H7 (cell line): ENCODE measurements around the gene SDC3. TPM values are rescaled to one million over a fixed set of nuclear protein-coding genes. Genes with fewer than 3 reads are reported as not detected.

Experiments
- DNase-seq: peaks from one replicate; pipeline ENCODE4 v3.0.0; 2012
- H3K27me3 ChIP-seq: 2 replicates; pipeline ENCODE4 v1.6.0; 2011; ENCODE audit warnings: mild to moderate bottlenecking, low read length; ENCODE audit not compliant: control insufficient read depth, insufficient read depth
- H3K36me3 ChIP-seq: replicated peaks from 2 replicates; pipeline ENCODE4 v1.5.1; 2011; ENCODE audit warnings: low read length; ENCODE audit not compliant: control insufficient read depth, insufficient read depth
- H3K4me3 ChIP-seq: 2 replicates; pipeline ENCODE4 v1.5.1; 2011; ENCODE audit warnings: low read depth, mild to moderate bottlenecking, control low read depth, low read length, moderate library complexity; ENCODE audit not compliant: insufficient read depth
- total RNA-seq: library from RNA; depleted of rRNA; stranded (reverse); fragments of >200 nt; shearing (Covaris generic); gene quantifications from 2 replicates; pipeline ENCODE4 v1.2.3, GENCODE V29; 2014

Gene SDC3
- total RNA-seq, 1 experiment from 2014 or later = 38.0 TPM

DNA sequence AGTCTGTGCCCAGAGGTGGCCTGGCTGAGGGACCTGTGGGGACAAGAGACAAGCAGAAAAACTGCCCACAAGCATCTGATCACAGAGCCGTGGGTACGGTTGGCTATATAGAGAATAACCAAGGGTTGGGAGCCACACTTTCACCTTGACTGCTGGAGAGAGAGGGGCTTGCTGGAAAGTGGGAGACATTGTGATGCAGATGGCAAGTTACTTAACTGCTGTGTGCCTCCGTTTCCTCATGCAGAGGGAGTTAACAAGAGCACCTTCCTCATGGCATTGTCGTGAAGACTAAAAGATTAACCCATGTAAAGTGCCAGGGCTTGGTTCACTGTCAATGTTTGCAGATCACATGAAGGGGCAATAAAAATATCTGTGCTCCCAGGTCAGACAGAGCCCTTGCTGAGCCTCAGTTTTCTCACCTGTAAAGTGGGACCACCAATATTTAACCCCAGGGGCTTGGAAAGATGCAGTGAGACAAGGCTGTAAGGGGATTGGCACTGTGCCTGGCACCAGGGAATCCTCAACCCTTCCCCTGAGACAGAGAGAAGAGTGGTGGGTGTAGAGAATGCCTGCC lies 52.8 kb downstream of the SDC3 start:
- Histone ChIP-seq H3K36me3 (no peaks in the 10 kb centered on the region), H3K4me3 (no peak overlapping the region), H3K27me3 (peaks cover 1% of the 10 kb centered on the region; the same call in 1 of the 2 replicates)
- DNase-seq = peak; percentile 54

- peaks cover 1% of the 10 kb centered on the region; the same call in 1 of the 2 replicates for H3K27me3 ChIP-seq
- DNase-seq = peak; percentile 83
Measured at GRCh38 chr1:30853350-30853749, 55.2 kb downstream of the SDC3 start.

GRCh38 chr1:30852026-30852425 lies 56.5 kb downstream of the SDC3 start:
- Histone ChIP-seq H3K4me3 (no peak overlapping the region), H3K27me3 (peaks cover 1% of the 10 kb centered on the region; the same call in 1 of the 2 replicates)
- DNase-seq = no peak

More at GRCh38 chr1:30853350-30853749, 55.2 kb downstream of the SDC3 start:
- H3K36me3 ChIP-seq = no peaks in the 10 kb centered on the region
- no peak overlapping the region for H3K4me3 ChIP-seq

DNA sequence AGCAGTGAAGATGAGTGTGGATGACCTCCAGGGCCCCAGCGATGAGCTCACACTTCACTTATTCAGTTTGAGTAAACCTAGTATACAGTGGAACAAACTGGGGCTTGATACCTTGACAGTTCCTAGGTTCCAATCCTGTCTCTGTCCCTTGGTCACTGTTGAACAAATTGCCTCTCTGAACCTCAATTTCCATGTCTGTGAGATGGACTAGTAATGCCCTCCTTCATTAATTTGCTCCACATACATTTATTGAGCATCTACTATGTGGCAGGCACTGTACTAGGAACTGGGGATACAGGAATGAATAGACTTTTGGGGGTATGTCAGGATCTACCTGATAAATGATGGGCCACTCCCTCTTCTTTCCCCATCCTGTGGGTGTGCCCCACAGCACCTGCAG lies 57.3 kb downstream of the SDC3 start:
- no peak for DNase-seq
- Histone ChIP-seq H3K27me3 (peaks cover 1% of the 10 kb centered on the region; the same call in 1 of the 2 replicates), H3K36me3 (no peaks in the 10 kb centered on the region), H3K4me3 (no peak overlapping the region)

More at GRCh38 chr1:30852026-30852425, 56.5 kb downstream of the SDC3 start:
- no peaks in the 10 kb centered on the region for H3K36me3 ChIP-seq

DNA sequence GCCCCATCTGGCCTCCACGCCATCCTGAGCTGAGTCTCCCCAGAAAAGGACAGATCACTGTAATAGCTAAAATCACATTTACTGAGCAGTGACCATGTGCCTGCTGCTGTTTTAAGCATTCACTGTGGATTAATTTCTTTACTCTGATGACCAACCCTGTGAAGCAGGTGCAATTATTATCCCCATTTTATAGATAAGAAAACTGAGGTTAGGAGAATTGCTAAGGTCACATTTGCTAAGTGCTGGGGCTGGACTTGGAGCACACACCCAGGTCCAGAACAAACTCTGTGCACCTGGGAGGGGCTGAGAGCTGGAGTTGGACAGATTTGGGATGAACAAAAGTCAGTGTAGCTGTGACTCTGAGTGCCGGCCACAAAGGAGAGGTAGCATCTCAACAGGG lies 58.0 kb downstream of the SDC3 start:
- DNase-seq = no peak
- Histone ChIP-seq H3K36me3 (no peaks in the 10 kb centered on the region), H3K27me3 (peaks cover 1% of the 10 kb centered on the region; the same call in 1 of the 2 replicates), H3K4me3 (no peak overlapping the region)

GRCh38 chr1:30848130-30848529 lies 60.4 kb downstream of the SDC3 start:
- H3K36me3 ChIP-seq = no peaks in the 10 kb centered on the region
- no peaks in the 10 kb centered on the region for H3K27me3 ChIP-seq
- no peak overlapping the region for H3K4me3 ChIP-seq
- DNase-seq = no peak

- Histone ChIP-seq H3K27me3 (no peaks in the 10 kb centered on the region), H3K4me3 (no peak overlapping the region)
- DNase-seq = peak; percentile 86
Measured at GRCh38 chr1:30847358-30847972, 61.1 kb downstream of the SDC3 start.

GRCh38 chr1:30846587-30846986 lies 62.0 kb downstream of the SDC3 start:
- no peak for DNase-seq
- no peak overlapping the region for H3K4me3 ChIP-seq
- H3K27me3 ChIP-seq = no peaks in the 10 kb centered on the region
- H3K36me3 ChIP-seq = no peaks in the 10 kb centered on the region

More at GRCh38 chr1:30847358-30847972, 61.1 kb downstream of the SDC3 start:
- no peaks in the 10 kb centered on the region for H3K36me3 ChIP-seq

GRCh38 chr1:30845904-30846290 lies 62.7 kb downstream of the SDC3 start:
- peak; percentile 77 for DNase-seq
- no peaks in the 10 kb centered on the region for H3K36me3 ChIP-seq

GRCh38 chr1:30845237-30845903 lies 63.2 kb downstream of the SDC3 start:
- no peaks in the 10 kb centered on the region for H3K27me3 ChIP-seq
- no peak overlapping the region for H3K4me3 ChIP-seq
- no peak for DNase-seq
- H3K36me3 ChIP-seq = no peaks in the 10 kb centered on the region

More at GRCh38 chr1:30845904-30846290, 62.7 kb downstream of the SDC3 start:
- no peak overlapping the region for H3K4me3 ChIP-seq
- H3K27me3 ChIP-seq = no peaks in the 10 kb centered on the region

- no peaks in the 10 kb centered on the region for H3K27me3 ChIP-seq
- DNase-seq = peak; percentile 65
Measured at GRCh38 chr1:30844631-30845030, 63.9 kb downstream of the SDC3 start.

DNA sequence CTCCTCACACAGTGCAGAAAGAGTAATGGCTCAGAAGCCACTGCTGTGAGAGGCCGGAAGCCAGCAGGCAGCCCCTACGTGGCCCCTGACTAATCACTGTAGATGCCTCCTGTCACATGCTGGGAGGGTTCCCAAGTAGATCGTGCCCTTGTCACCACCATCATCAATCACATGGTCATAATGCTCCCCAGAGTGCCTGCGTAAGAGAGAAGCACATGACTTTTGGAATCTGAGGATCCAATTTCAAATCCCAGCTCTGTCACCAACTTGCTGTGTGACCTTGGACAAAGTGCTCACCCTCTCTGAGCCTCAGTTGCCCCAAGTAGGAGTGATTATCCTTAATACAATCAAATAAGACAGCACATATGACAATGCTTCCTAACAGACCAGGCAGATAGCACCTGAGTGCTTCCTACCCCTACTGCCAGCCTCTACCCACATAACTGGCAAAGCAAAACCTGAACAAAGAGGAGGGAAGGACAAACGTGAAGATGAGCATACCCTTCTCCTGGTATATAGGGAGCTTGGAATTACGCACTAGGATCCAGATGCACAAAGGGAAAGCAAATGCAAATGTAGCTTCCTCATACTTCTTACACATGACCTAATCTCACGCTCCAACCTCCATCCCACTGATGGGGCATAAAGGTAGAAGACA lies 65.7 kb downstream of the SDC3 start:
- Histone ChIP-seq H3K27me3 (no peaks in the 10 kb centered on the region), H3K4me3 (no peak overlapping the region), H3K36me3 (no peaks in the 10 kb centered on the region)
- DNase-seq = no peak

More at GRCh38 chr1:30844631-30845030, 63.9 kb downstream of the SDC3 start:
- Histone ChIP-seq H3K36me3 (no peaks in the 10 kb centered on the region), H3K4me3 (no peak overlapping the region)

DNA sequence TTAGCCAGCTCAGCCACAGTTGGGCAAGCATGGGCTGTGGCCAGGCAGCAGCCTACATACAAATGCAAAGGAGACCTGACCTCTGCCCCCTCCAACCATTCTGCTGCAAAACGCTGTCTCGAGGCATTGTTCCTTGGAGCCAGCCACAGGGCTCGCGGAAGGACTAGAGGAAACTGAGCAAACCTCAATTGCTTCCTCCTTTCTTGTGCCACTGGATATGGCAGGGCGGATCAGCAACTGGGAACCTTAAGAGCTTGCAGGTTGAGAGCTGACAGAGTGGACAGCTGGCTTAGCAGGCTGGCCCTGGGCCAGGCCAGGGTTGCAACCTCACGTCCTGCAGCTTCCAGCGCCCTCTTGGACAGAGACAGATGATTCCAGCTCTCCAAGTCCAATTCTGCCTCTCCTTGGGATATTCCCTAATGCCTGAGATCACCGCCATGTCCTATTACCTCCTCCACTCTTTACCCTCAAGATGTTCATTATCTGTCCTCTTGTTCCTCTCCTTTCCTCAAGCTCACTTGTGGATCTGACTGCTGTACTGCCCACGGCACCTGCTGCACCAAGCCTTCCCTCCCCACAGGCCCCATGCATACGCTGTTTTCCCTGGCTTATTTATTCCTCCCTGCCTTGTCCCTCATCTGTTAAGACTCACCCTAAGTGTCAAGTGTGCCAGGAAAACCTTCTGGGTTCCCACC lies 67.5 kb downstream of the SDC3 start:
- no peaks in the 10 kb centered on the region for H3K36me3 ChIP-seq
- H3K4me3 ChIP-seq = no peak overlapping the region
- DNase-seq = no peak
- H3K27me3 ChIP-seq = no peaks in the 10 kb centered on the region

- Histone ChIP-seq H3K36me3 (no peaks in the 10 kb centered on the region), H3K4me3 (no peak overlapping the region), H3K27me3 (no peaks in the 10 kb centered on the region)
- DNase-seq = no peak
Measured at GRCh38 chr1:30839827-30840359, 68.7 kb downstream of the SDC3 start.
